Activated CD4-positive, alpha-beta T cell treated with anti-CD3 and anti-CD28 coated beads for 36 hours (primary cell): Measurements from ENCODE around the gene RNF224. TPM values are rescaled to one million over a fixed set of nuclear protein-coding genes. Genes with fewer than 3 reads are reported as not detected.

Experiments used
- ATAC-seq: fragments of 200-7000 bp; cut with Tn5 transposase; one replicate; pipeline ENCODE4 v1.10.0; 2021; ENCODE audit warnings: mild to moderate bottlenecking, moderate library complexity
- CTCF ChIA-PET: fragments of 350-600 bp; sonication (Branson Sonifier 250); formaldehyde crosslinking; loops from one replicate; lab custom pipeline; 2021; ENCODE audit warnings: antibody characterized with exemption; lab: Charles Lee
- POLR2A ChIA-PET: fragments of 350-600 bp; sonication (Branson Sonifier 250); formaldehyde crosslinking; loops from one replicate; lab custom pipeline; 2021; ENCODE audit warnings: antibody characterized with exemption, inconsistent platforms; lab: Charles Lee
- DNase-seq: peaks from one replicate; pipeline ENCODE4 v3.0.0-alpha.2; 2020
- H3K27ac Mint-ChIP-seq: one replicate; pipeline ENCODE4 v1.8.0; 2021; ENCODE audit warnings: mixed read lengths
- H3K27me3 Mint-ChIP-seq: one replicate; pipeline ENCODE4 v1.8.0; 2021; ENCODE audit warnings: mixed read lengths
- H3K36me3 Mint-ChIP-seq: one replicate; pipeline ENCODE4 v1.8.0; 2021; ENCODE audit warnings: low read depth, mixed read lengths
- H3K4me1 Mint-ChIP-seq: one replicate; pipeline ENCODE4 v1.8.0; 2021; ENCODE audit warnings: mixed read lengths
- H3K4me3 Mint-ChIP-seq: one replicate; pipeline ENCODE4 v1.8.0; 2021; ENCODE audit warnings: mild to moderate bottlenecking, moderate library complexity, mixed read lengths
- H3K9me3 Mint-ChIP-seq: one replicate; pipeline ENCODE4 v1.8.0; 2021; ENCODE audit warnings: low read depth, mixed read lengths
- intact Hi-C, 2 experiments: fragments of 100-400 bp; cut with DNase I in 1 of 2; cut with micrococcal nuclease in 1 of 2; formaldehyde crosslinking; loops; one replicate each; pipeline versions ENCODE4 v1.14.2 to v1.15.1; 2022 to 2024; cut with DNase I, micrococcal nuclease
- total RNA-seq, 2 experiments: library from RNA; stranded (reverse); gene quantifications; one replicate each; pipeline ENCODE4 v1.2.3, GENCODE V29; 2021

Gene RNF224
- total RNA-seq, 2 experiments from 2014 or later: not detected

DNA sequence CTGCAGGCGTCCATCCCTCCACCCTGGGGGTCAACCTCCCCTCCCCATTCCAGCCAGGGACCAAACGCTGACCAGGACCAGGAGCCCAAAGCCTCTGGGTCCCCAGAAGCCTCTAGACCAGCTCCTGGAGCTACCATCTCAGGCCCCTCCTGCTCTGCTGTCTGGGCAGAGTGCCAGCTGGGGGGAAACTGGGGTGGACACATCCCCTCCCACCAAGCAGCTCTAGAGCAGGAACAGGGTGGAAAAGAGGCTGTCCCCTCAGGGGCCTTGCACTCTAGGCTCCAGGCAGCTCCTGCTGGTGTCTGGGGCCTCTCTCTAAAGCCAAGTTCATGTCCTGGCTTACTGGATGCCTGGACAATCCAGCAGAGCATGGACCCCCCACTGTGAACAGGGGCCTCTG is 34.4 kb upstream of the RNF224 start:
- H3K27ac Mint-ChIP-seq: no peak overlapping the region
- DNase-seq (no peak), ATAC-seq (no peak)
- ChIA-PET POLR2A (no interaction called here), CTCF (interaction anchor here (1.1 to 1.7 kb wide), 3 partner anchors 11 to 164 kb away, joined by 3 to 4 read pairs (median 4); no protein-coding TSS in a partner anchor)
- no peaks in the 10 kb centered on the region for H3K27me3 Mint-ChIP-seq
- intact Hi-C loops: no loop called here
- no peak overlapping the region for H3K4me3 Mint-ChIP-seq
- H3K9me3 Mint-ChIP-seq: no peaks in the 10 kb centered on the region
- peaks cover 10% of the 10 kb centered on the region for H3K4me1 Mint-ChIP-seq
- H3K36me3 Mint-ChIP-seq: peaks cover 6% of the 10 kb centered on the region

DNA sequence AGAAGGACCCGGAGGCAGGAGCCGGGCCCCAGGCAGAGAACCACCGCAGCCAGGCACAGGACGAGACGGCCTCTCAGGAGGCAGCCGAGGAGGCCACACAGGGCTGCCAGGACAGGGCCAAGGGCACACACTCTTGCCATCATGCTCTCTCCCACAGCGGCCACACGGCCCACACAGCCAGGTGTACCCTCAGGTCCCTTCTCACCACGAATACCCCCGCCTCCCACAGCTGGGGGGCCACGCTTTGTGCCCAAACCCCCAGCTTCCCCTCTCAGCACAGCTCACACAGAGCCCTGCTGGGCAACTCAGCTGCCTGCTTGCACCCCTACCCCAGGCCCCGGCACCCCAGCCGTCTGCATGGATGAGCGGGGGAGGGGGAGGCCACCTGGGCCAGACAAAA is 33.5 kb upstream of the RNF224 start:
- Mint-ChIP-seq H3K36me3 (peaks cover 4% of the 10 kb centered on the region), H3K9me3 (no peaks in the 10 kb centered on the region), H3K4me1 (peaks cover 15% of the 10 kb centered on the region), H3K4me3 (no peak overlapping the region), H3K27me3 (no peaks in the 10 kb centered on the region), H3K27ac (no peak overlapping the region)
- CTCF ChIA-PET: interaction anchor here (0.9 to 1.1 kb wide), 2 partner anchors 10 to 30 kb away, joined by 3 to 4 read pairs; no protein-coding TSS in a partner anchor
- intact Hi-C loops: no loop called here
- POLR2A ChIA-PET: interaction anchor here (0.6 kb wide), 1 partner anchor 16 kb away, joined by 3 read pairs; no protein-coding TSS in a partner anchor
- no peak for DNase-seq
- ATAC-seq: no peak

DNA sequence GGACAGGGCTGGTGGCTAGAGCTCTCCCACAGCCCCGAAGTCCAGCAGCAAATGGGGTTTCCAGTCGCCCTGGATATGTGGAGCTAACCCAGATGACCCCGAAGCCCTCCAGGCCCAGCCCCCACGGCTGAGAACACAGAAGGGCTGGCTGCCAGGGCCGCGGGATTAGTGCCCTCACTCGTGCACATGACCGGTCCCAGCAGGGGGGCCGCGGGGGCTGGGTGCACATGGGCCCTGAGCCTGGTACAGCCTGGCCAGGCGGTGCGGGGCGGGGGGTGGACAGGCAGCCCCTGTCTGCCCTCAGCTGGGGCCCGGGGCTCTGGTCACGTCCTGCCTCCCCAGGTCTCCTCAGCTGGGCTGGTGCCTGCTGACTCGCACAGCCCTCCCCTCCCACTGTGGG is 32.9 kb upstream of the RNF224 start:
- DNase-seq (no peak), ATAC-seq (no peak)
- H3K4me3 Mint-ChIP-seq: no peak overlapping the region
- no peak overlapping the region for H3K27ac Mint-ChIP-seq
- no peaks in the 10 kb centered on the region for H3K27me3 Mint-ChIP-seq
- H3K4me1 Mint-ChIP-seq: peaks cover 12% of the 10 kb centered on the region
- H3K9me3 Mint-ChIP-seq: no peaks in the 10 kb centered on the region
- H3K36me3 Mint-ChIP-seq: peaks cover 4% of the 10 kb centered on the region
- CTCF ChIA-PET: interaction anchor here (0.9 kb wide), 1 partner anchor 29 kb away, joined by 3 read pairs; no protein-coding TSS in a partner anchor
- POLR2A ChIA-PET: interaction anchor here (0.6 kb wide), 1 partner anchor 16 kb away, joined by 3 read pairs; no protein-coding TSS in a partner anchor
- intact Hi-C loops: no loop called here

GRCh38 chr9:137194909-137195308 is 32.4 kb upstream of the RNF224 start:
- H3K36me3 Mint-ChIP-seq: peaks cover 4% of the 10 kb centered on the region
- no peak overlapping the region for H3K27ac Mint-ChIP-seq
- no peak for ATAC-seq
- DNase-seq: no peak
- intact Hi-C loops: no loop called here
- H3K4me3 Mint-ChIP-seq: no peak overlapping the region
- no peaks in the 10 kb centered on the region for H3K27me3 Mint-ChIP-seq
- POLR2A ChIA-PET: no interaction called here
- CTCF ChIA-PET: interaction anchor here (0.7 to 1.0 kb wide), 2 partner anchors 75 to 224 kb away, joined by 3 to 4 read pairs; no protein-coding TSS in a partner anchor
- peaks cover 10% of the 10 kb centered on the region for H3K4me1 Mint-ChIP-seq
- H3K9me3 Mint-ChIP-seq: no peaks in the 10 kb centered on the region

DNA sequence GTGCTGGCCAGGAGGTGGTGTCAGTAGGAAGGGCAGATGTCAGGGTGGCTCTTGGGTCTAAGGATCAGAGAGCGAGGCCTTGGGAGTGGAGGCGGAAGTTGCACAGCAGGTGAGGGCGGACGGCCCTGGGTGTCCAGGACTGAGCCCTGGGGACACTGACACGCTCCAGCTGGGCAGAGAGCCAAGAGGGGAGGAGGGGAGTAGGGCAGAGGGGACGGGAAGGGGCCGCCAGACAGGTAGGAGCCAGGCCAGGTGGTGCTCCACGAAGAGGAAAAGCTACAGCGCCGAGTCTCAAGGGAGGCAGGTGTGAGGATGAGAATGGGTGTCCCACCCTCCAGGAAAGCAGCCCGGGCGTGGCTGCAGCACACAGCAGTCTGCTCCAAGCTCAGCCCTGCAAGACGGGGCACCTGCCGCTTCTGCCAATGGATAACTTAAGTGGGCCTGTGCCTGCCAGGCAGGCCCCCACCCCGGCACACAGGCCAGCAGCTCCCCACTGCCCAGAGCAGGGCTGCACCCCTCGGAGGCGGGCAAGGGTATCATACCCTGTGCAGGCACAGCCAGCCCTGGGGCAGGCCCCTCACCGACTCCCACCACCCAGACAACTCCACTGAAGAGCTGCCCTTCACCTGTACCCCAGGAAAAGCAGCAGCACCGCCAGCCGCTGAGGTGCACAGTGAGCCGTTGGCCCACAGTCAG is 31.6 kb upstream of the RNF224 start:
- ChIA-PET CTCF (interaction anchor here (0.5 to 1.0 kb wide), 3 partner anchors 45 to 223 kb away, joined by 3 to 4 read pairs (median 3); no protein-coding TSS in a partner anchor), POLR2A (no interaction called here)
- peaks cover 7% of the 10 kb centered on the region for H3K4me1 Mint-ChIP-seq

GRCh38 chr9:137198051-137198901 is 29.0 kb upstream of the RNF224 start:
- DNase-seq (no peak), ATAC-seq (no peak)
- ChIA-PET POLR2A (interaction anchor here (1.0 kb wide), 1 partner anchor 46 kb away, joined by 3 read pairs; no protein-coding TSS in a partner anchor), CTCF (interaction anchor here (0.5 kb wide), 1 partner anchor 527 kb away, joined by 3 read pairs; no protein-coding TSS in a partner anchor)
- Mint-ChIP-seq H3K9me3 (no peaks in the 10 kb centered on the region), H3K36me3 (no peaks in the 10 kb centered on the region), H3K4me3 (peak overlapping the region; percentile 33), H3K27ac (no peak overlapping the region), H3K27me3 (no peaks in the 10 kb centered on the region), H3K4me1 (peaks cover 20% of the 10 kb centered on the region)
- intact Hi-C loops: no loop called here

More for the DNA sequence above, 31.6 kb upstream of the RNF224 start:
- no peaks in the 10 kb centered on the region for H3K27me3 Mint-ChIP-seq
- H3K4me3 Mint-ChIP-seq: no peak overlapping the region
- H3K9me3 Mint-ChIP-seq: no peaks in the 10 kb centered on the region
- no peak overlapping the region for H3K27ac Mint-ChIP-seq
- no peak for DNase-seq
- intact Hi-C loops: no loop called here
- ATAC-seq: no peak
- H3K36me3 Mint-ChIP-seq: peaks cover 1% of the 10 kb centered on the region

- intact Hi-C loops: no loop called here
- DNase-seq: no peak
- ChIA-PET POLR2A (interaction anchor here (1.0 kb wide), 1 partner anchor 45 kb away, joined by 3 read pairs; no protein-coding TSS in a partner anchor), CTCF (interaction anchor here (0.5 kb wide), 1 partner anchor 527 kb away, joined by 3 read pairs; no protein-coding TSS in a partner anchor)
- no peak for ATAC-seq
- peaks cover 22% of the 10 kb centered on the region for H3K4me1 Mint-ChIP-seq
- H3K9me3 Mint-ChIP-seq: no peaks in the 10 kb centered on the region
- no peaks in the 10 kb centered on the region for H3K27me3 Mint-ChIP-seq
- H3K27ac Mint-ChIP-seq: no peak overlapping the region
- H3K36me3 Mint-ChIP-seq: no peaks in the 10 kb centered on the region
- peak overlapping the region; percentile 72 for H3K4me3 Mint-ChIP-seq
These were observed 28.4 kb upstream of the RNF224 start for GRCh38 chr9:137198902-137199283.

GRCh38 chr9:137199411-137200121 is 27.7 kb upstream of the RNF224 start:
- no peak for ATAC-seq
- no peak overlapping the region for H3K27ac Mint-ChIP-seq
- no peaks in the 10 kb centered on the region for H3K27me3 Mint-ChIP-seq
- ChIA-PET CTCF (no interaction called here), POLR2A (no interaction called here)
- H3K36me3 Mint-ChIP-seq: no peaks in the 10 kb centered on the region
- H3K4me3 Mint-ChIP-seq: peak overlapping the region; percentile 72
- no peaks in the 10 kb centered on the region for H3K9me3 Mint-ChIP-seq
- peaks cover 29% of the 10 kb centered on the region for H3K4me1 Mint-ChIP-seq
- intact Hi-C loops: loop anchor here (1.0 to 5.0 kb wide), 13 partner anchors 11 to 716 kb away; partner anchors contain the start of genes ANAPC2 (in 2 of the 2), SSNA1 (in 2 of the 2), ABCA2 (in 1 of the 2) and EXD3 (in 1 of the 2)
- no peak for DNase-seq

- Mint-ChIP-seq H3K4me3 (peak within 1 kb of the TSS; percentile 79), H3K36me3 (peaks cover 1% of the 10 kb centered on the region), H3K27ac (peak within 1 kb of the TSS; percentile 76), H3K27me3 (no peaks in the 10 kb centered on the region), H3K9me3 (no peaks in the 10 kb centered on the region), H3K4me1 (peaks cover 29% of the 10 kb centered on the region)
- DNase-seq (peak; percentile 99), ATAC-seq (peak; percentile 99)
- ChIA-PET CTCF (interaction anchor here (0.7 to 1.1 kb wide), 7 partner anchors 10 to 114 kb away, joined by 3 to 5 read pairs (median 4); partner anchors contain the start of genes MAN1B1, NELFB, RNF224 and TUBB4B), POLR2A (interaction anchor here (0.5 to 1.2 kb wide), 7 partner anchors 12 to 425 kb away, joined by 3 to 8 read pairs (median 4); partner anchors contain the start of genes SSNA1 and TUBB4B)
- intact Hi-C loops: loop anchor here (1.0 to 5.0 kb wide), 13 partner anchors 12 to 717 kb away; partner anchors contain the start of genes ANAPC2 (in 2 of the 2), SSNA1 (in 2 of the 2), ABCA2 (in 1 of the 2) and EXD3 (in 1 of the 2)
These were observed 26.7 kb upstream of the RNF224 start, which contains the start of gene TPRN for GRCh38 chr9:137200311-137201204. Gene TPRN (minus strand): TSS chr9:137200741. CDS start chr9:137200711, 30 bp downstream.
